ENCODE measurements around the gene IRF4.

IRF4 gene

DNA sequence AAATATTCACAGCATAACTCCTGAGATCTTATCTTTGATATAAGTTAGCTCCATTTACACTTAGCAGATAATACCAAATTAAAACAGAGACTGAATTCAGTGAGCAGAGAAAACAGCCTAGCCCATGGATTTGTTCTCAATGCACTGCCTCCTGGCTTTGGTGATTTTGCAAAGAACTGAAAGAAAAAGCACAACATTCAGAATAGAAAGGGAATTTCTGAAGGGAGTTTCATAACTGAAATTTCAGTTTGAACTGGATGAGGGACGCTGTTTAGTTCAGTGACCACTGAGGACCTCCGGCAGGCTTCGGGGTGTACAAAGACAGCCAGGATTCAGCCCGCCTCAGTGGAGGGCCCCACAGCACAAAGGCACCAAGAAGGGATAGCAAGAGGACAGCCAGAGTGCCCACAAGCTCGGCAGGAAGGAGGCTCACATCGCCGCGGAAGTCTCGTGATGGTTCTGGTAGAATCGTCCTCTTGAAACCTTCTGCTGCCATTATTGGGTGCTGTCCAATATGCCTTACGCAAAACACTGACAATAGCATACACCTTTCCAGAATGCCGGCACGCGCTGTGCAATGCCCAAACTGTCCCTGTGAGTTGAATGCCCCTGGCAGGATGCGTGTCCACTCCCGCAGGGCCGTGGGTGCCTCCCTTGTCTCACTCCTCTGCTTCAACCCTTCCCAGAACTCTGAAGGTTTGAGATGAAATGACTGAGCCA, 9.7 kb upstream of the IRF4 start:
- no peak for DNase-seq (ENCODE audit: low read depth)

DNA sequence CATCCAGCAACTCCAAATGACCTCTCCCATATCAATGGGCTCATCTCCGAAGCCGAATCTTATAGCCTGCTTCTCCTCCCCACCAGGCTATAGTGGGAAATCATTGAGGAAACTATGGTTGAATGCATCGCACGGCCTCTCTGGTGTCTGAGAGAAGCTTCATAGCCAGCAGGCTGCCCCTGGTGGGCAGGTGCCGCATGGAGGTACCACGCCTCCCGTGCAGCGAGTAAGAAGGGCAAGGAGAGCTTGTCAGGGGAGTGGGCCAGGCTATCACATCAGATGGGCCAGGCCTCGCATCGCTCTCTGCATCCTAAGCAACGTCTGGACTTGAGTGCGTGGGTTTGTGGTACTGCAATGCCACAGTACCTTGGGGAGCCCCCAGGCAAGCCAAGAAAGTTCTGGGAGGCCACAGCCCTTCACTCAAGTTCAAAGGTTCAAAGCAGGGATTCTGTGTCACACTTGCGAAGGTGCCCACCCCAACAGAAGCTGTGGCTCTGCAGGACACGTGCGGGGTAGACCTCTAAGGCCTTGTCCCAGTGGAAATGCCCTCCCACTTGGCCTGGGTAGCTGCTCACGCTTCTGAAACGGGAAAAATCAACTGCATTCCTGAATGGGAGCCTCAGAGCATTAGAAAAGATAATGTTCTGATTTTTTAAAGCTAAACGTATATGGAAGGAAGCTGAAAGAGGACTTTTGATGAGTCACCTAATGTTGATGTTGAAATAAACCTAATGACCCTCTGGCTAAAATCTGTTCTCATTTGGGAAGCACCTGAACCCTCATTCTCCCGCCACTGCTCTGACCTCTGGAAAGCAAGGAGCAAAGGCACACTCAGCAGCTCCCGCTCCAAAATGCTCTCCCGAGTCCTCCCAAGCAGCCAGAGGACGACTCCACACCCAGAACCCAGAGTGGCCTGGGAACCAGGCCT, 8.4 kb upstream of the IRF4 start:
- no peak for DNase-seq (ENCODE audit: low read depth)

DNA sequence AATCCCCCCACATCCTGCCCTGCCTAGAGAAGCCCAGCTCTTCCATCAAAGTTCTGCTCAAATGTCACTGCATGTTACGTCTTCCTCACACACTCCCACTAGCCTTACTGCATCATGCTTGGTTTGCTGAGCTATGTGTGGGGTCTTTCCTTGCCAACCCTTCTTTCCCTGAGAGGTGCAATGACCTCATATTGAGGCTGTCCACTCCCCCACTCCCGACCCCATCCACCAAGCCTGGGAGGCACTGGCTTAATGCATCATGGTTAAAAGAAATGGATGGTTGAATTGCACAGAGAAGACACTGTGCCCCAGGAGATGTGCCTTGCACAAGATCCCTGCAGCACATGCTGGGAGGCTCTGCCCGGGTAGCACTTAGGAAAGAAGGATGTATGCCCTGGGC, 7.7 kb upstream of the IRF4 start:
- no peak for DNase-seq (ENCODE audit: low read depth)

DNA sequence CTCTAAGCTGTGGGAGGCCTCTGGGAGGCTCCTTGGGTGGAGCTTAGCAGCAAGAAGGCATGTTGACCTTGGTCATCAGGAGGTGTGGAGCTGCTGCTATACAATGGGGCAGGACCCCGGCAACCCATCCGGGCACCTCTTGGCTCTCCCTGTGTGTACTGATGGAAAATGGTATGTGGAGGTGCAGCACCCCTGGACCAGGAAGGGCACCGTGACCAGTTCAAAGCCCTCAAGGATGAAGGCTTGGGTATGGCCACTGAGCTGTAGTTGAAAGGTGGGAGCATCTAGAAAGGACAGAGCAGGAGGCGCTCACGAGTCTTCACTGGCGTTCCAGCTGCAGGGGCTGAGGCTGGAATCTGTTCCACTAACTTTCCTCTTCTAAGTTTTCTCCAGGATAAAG, 6.7 kb upstream of the IRF4 start:
- DNase-seq (ENCODE audit: low read depth), result no peak

DNA sequence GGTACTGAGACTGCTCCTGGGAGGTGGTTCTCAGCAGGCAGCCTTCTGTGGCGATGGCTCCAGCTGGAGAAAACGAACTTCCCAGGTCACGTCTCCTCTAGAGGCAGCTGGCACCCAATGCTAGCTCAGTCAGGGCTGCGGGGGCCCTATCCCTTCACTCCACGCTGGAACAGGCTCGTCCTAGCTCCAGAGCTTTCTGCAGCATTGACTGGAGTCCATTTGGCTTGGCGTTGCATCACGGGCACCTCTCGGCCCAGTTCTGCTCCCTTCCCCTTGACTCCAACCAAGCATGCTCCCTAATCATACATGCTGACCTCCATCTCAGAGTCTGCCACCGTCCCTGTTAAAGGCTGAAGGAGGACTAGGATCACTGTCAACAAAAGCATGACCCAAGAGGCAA, 5.9 kb upstream of the IRF4 start:
- DNase-seq (ENCODE audit: low read depth), result no peak

DNA sequence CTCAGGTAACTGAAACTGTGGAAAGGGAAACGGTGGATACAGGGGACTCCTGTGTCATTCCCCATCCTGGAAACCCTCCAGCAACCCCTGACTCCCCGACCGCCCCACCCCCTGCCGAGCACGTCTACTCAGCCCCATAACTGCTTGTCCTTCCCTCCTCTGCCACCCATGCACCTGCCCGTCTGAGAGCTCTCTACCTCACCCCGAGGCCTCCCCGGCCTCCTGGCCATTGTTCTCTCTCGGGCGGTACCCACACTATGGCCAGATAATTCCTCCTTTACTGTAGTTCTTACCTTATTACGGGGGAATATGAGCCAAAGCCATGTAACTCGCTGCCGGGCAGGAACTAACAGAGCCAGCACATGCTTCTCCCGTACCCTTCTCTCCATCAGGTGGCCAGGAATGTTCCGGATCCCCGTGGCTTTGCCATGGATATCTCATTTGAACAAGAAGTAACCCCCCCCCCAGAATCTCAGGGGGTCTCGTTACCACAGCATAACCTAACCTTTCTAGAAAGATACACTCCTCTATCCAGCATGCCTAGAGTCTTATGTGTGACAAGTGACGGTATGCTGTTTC, 4.8 kb upstream of the IRF4 start:
- DNase-seq (ENCODE audit: low read depth), result no peak

DNA sequence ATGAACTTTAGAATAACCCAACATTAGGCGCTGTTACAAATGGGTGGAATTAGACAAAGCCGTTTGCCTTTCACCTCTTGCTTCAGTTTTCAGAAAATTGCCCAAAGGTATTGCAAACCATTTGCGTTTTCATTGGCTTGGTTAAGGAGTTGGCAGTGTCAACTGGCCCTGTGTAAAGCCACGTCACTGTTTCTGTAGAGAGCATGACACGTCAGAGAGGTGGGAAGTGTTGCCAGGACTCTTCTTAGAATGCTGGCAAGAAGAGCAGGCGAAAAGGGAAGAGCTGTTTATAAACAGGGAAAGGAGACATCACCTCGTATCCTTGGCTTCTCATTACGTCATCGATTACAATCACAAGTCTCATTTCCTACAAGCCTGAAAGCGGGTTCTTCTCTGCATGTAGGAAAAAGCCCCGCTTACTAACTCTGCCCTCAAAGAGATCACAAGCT, 4.2 kb upstream of the IRF4 start:
- no peak for DNase-seq (ENCODE audit: low read depth)

DNA sequence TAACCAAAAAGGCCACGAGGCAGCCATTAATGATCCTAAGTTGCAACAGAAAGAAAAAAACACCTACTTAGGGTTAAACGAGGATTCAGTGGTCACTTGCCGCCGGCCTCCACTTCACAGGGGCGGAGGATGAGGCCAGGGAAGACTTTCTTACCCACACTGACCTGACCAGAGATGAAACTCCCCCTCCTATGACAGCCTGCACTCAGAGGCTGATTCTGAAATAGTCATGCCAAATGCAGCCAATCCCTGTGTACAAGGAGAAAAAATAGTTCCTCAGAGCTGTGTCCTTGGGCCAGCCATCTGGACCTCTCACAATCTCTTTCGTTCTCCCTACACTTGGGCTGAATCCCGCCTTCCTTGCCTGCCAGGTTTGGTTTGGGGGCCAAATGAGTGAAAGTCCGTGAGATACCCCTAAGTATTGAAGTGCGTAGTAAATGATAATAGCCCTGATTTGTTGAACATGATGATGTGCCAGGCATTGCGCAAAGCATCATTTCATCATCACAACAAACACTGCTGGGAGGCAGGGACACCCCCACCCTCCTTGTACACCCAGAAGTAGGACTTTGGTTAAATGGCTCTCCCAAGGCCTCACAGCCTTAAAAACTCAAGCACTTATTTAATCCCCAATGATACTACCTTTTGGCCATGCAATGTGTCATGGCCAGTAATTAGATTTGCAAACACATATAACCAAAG, 3.2 kb upstream of the IRF4 start:
- no peak for DNase-seq (ENCODE audit: low read depth)

DNA sequence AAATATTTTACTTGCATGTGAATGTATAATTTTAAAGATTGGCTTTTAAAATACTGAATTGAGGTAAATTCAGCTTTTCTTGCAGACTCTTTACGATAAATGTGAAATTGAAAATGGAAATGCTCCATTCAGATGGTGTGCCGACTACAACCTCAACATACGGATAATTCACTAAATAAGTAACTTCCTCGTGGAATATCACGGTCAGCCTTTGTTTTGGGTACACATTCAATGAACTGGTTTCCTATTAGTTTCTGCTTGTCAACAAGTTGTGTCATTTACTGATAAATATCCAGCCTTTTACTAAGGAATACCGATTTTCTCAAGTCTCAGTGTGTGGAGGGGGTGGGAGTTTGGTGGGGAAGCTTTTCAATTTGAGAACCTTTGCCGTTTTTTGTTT, 2.4 kb upstream of the IRF4 start:
- DNase-seq (ENCODE audit: low read depth), result no peak

DNA sequence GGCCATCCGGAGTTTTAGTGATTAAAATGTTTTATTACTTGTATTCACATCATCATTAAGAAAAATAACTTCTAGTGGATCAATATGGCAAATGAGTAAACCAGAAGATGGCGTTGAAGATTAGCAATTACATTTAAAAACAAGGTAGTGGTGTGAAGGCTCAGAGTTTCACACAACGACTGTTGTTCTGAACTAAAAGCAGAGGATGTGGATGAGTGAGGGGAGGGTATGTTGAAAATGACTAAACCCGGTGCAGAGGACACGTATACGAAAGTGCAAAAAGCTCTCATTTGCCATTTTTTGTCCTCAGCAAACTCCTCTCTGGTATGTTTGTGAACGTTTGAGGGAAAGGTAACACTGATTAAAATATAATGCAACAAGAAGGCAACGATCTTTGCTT, 1.9 kb upstream of the IRF4 start:
- DNase-seq (ENCODE audit: low read depth), result no peak

DNA sequence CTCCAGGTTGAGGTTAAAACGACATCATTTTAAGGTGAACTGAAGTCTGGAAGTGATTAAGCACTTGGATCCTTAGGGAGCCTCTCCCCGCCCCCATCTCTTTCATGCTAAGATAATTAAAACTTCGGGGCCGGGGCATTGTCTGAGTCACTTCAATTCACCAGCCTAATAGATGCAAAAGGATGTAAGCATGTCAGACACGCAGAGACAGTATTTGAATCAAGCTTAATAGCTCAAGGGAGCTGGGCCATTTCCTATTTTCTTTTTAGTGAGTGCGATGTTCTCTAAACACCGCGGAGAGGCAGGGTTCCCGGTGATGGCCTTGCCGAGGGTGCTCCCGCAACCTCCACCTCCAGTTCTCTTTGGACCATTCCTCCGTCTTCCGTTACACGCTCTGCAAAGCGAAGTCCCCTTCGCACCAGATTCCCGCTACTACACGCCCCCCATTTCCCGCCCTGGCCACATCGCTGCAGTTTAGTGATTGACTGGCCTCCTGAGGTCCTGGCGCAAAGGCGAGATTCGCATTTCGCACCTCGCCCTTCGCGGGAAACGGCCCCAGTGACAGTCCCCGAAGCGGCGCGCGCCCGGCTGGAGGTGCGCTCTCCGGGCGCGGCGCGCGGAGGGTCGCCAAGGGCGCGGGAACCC, 516 bp upstream of the IRF4 start:
- no peak for DNase-seq (ENCODE audit: low read depth)

DNA sequence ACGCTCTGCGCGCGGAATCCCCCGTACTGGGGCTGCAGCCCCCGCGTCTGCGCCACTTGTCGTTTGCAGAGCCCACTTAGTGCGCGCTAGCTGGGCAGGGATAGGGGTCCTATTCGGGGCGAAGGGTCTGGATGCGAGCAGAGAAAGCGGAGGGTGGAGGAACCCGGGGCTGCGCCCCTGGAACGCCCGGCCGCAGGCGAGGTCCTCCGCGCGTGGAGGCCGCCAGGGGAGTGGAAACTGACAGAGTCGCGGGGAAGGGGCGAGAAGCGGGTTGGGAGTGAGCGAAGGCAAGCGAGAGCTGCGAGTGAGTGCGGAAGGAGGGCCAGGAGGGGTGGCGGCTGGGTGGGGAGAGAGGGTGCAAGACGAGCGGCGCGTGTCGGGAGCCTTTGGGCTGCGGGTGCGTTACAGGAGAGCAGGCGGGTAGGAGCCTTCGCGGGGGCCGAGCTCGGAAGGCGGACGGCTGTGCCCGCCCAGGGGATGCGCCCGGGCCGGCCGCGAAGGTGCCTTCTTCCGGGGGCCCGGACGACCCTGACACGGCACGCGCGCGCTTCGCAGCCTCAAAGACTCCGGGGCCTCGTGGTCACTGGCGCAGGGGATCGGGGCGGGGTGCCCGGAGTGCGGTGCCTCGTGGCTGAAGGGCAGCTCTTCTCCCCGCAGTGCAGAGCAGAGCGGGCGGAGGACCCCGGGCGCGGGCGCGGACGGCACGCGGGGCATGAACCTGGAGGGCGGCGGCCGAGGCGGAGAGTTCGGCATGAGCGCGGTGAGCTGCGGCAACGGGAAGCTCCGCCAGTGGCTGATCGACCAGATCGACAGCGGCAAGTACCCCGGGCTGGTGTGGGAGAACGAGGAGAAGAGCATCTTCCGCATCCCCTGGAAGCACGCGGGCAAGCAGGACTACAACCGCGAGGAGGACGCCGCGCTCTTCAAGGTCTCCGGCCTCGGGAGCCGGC, 1.2 kb downstream of the IRF4 start:
- no peak for DNase-seq (ENCODE audit: low read depth)

DNA sequence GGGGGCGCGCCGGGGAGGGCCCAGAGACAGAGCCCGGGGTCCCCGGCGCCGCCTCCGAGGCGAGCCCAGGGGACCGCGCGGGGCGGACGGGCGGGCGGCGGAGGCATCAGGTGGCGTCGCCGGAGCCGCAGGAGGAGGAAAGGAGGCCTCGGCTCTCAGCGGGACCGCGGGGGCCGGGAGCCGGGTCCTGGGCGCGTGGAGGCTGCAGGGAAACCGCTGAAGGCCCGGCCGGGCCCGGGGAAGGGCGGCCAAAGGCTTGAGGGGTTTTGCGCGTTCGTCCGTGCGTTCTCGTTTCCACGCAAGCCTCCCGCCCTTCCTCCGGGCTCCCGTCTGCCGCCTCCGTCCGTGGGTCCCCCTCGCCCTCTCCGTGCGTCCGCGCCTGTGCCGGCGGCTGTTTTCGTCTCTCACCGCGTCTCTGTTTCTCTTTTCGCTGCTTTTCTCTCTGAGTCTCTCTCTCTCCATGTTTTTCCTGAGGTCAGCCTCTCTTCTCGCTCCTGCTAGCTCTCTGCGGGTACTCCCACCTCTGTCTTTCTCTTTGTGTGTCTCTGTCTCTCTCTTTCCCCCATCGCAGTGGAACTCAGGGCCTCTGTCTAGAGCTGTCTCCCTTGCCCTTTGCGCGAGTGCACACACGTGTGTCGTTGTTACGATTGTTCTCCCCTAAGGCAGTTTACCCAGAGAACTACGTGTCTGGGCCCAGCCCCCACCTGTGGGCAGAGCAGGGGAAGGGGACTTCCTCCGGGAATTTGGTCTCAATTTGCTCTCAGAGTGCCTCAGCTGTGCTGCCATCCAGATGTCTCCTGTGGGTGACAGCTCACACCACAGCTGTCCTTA, 2.1 kb downstream of the IRF4 start:
- no peak for DNase-seq (ENCODE audit: low read depth)

DNA sequence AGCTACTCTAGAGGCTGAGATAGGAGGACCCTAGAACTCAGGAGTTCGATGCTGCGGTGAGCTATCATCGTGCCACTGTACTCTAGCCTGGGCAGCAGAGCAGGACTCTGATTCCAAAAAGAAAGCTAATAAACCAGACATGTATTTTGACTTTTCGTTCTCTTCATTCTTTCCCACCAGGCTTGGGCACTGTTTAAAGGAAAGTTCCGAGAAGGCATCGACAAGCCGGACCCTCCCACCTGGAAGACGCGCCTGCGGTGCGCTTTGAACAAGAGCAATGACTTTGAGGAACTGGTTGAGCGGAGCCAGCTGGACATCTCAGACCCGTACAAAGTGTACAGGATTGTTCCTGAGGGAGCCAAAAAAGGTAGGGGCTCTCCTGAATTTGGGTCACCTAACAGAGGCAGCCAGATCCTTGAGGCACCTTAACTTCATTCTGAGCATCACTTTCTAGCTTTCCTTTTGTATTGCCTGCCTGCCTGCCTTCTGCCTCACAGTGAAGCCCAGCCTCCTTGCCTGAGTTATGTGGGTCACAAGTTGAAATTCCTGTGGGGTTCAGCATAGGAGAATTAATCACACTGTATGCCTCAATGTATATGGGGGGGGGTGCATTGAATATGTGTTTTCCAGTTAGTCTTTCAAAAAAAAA, 3.2 kb downstream of the IRF4 start:
- DNase-seq (ENCODE audit: low read depth), result no peak

DNA sequence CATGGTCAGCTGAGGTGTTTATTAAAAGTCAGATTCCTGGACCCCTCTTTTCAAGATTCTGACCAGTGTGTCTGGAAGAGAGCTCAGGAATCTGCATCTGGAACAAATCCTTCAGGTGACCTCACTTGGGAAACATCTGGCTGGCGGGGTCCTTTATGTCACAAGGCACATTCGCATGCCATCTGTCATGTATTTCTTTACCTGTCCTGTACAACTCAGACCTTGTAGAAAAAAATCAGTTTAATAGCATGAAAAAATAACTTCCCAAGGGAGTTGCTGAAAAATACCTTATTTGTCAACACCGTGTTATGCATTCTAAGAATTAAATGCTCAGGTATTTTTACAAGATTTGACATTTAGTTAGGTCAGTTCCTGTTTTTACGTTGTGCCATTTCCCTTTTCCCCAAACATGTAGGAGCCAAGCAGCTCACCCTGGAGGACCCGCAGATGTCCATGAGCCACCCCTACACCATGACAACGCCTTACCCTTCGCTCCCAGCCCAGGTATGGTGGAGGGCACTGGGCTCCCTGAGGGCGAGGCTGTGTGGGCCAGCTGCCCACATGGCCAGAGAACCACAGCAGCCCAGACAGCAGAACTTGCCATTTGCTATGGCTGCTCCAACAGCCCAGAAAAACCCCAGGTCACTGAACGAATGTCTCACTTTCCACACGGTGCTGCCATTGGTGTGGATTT, 4.0 kb downstream of the IRF4 start:
- DNase-seq (ENCODE audit: low read depth), result no peak

DNA sequence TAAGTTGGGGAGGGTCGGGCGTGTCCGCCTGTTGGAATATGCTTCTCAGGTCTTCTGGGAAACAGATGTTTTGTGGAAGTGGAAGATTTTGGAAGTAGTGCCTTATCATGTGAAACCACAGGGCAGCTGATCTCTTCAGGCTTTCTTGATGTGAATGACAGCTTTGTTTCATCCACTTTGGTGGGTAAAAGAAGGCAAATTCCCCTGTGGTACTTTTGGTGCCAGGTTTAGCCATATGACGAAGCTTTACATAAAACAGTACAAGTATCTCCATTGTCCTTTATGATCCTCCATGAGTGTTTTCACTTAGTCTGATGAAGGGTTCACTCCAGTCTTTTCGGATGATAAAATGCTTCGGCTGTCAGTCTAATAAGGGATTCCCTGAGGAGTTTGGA, 4.6 kb downstream of the IRF4 start:
- DNase-seq (ENCODE audit: low read depth), result no peak

DNA sequence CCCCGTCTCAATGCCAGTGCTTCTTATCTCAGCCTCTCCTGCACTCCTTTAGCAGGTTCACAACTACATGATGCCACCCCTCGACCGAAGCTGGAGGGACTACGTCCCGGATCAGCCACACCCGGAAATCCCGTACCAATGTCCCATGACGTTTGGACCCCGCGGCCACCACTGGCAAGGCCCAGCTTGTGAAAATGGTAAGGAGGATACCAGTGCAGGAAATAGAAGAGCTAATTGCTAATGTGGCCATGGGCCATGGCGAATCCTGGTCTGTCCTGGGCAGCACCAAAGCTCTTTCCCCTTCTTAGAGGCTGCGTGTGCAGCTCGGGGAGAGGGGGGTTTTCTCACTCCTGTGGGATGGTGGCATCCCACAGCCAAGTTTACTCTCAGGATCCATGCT, 5.5 kb downstream of the IRF4 start:
- no peak for DNase-seq (ENCODE audit: low read depth)

DNA sequence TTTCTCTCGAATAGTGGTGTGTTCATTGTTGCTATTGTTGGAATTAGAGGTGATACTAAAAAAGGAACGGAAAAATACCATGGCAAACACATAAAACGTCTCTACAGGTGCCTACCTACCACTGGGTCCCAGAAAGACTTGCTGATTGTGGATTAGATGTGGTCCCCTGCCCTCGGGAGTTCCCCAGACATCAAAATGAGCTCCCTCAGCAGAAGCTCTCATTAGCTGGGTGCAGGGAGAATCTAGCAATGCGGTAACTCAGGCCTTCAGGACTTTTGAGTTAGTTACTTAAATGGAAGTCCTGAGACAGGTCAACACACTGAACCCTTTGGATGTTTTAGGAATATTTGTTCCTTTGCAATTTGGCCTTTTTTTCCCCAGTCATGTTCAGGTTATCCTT, 6.1 kb downstream of the IRF4 start:
- no peak for DNase-seq (ENCODE audit: low read depth)

DNA sequence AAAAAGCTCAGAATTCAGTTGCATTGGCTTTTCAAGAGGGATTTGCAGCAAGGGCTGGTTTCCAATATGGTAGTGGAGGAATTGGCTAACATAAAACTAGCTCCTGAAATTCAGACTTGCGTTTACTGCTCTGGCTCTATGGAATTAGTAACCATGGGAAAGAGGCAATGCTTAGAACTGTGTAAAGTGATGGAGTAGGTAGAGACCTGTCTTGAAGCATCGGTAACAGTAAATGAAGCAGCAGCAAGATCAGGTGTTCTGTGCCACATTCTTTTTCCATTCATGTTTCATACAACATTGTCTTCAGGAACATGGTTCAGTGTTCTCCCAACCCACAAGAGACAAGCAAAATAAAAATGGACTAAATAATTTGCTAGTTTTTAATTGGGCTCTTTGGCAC, 6.5 kb downstream of the IRF4 start:
- DNase-seq (ENCODE audit: low read depth), result no peak

All from activated T-cell treated with anti-CD3 and anti-CD28 coated beads for 48 hours (primary cell).